WTC11 (cell line): ENCODE measurements around the gene MVD. TPM values are rescaled to one million over a fixed set of nuclear protein-coding genes. Genes with fewer than 3 reads are reported as not detected.

ENCODE experiments used
- ATAC-seq: fragments of 200-7000 bp; cut with Tn5 transposase; 2 replicates; pipeline ENCODE4 v1.10.0; 2021; ENCODE audit warnings: mild to moderate bottlenecking, moderate library complexity
- CTCF ChIA-PET: fragments of 300-600 bp; sonication (Branson Sonifier 250); formaldehyde crosslinking; loops from one replicate; lab custom pipeline; 2021; ENCODE audit warnings: antibody characterized with exemption; lab: Charles Lee
- POLR2A ChIA-PET: fragments of 350-600 bp; sonication (Branson Sonifier 250); formaldehyde crosslinking; loops from one replicate; lab custom pipeline; 2021; ENCODE audit warnings: antibody characterized with exemption; lab: Charles Lee
- DNase-seq: peaks from one replicate; pipeline ENCODE4 v3.0.0; 2021; ENCODE audit warnings: low spot score
- H3K27ac Mint-ChIP-seq: 2 replicates; pipeline ENCODE4 v1.8.0; 2021; ENCODE audit warnings: mixed read lengths
- H3K27me3 Mint-ChIP-seq: 2 replicates; pipeline ENCODE4 v1.8.0; 2021; ENCODE audit warnings: low read depth, mild to moderate bottlenecking, moderate library complexity, mixed read lengths
- H3K36me3 Mint-ChIP-seq: 2 replicates; pipeline ENCODE4 v1.8.0; 2021; ENCODE audit warnings: mixed read lengths
- H3K4me1 Mint-ChIP-seq: 2 replicates; pipeline ENCODE4 v1.8.0; 2022; ENCODE audit warnings: mixed read lengths
- H3K4me3 Mint-ChIP-seq: 2 replicates; pipeline ENCODE4 v1.8.0; 2021; ENCODE audit warnings: mild to moderate bottlenecking, moderate library complexity, mixed read lengths
- H3K9me3 Mint-ChIP-seq: 2 replicates; pipeline ENCODE4 v1.8.0; 2021; ENCODE audit warnings: mixed read lengths
- AR ChIP-seq: fragments of 250-450 bp; sonication (Bioruptor Pico); IDR thresholded peaks from 2 replicates; pipeline ENCODE4 v1.9.0; 2021; ENCODE audit warnings: mild to moderate bottlenecking
- ELF4 ChIP-seq: sonication (generic); formaldehyde crosslinking; IDR thresholded peaks from 2 replicates; pipeline ENCODE4 v1.8.1; 2022; ENCODE audit warnings: low read depth, mild to moderate bottlenecking, moderate library complexity, missing genetic modification reagents
- HMGXB4 ChIP-seq: sonication (generic); formaldehyde crosslinking; IDR thresholded peaks from 2 replicates; pipeline ENCODE4 v1.8.1; 2023; ENCODE audit warnings: mild to moderate bottlenecking, moderate library complexity, missing genetic modification reagents
- JAZF1 ChIP-seq: fragments of 250-450 bp; sonication (Bioruptor Pico); IDR thresholded peaks from 2 replicates; pipeline ENCODE4 v1.9.0; 2021; ENCODE audit warnings: moderate library complexity, mild to moderate bottlenecking, inconsistent platforms
- MAX ChIP-seq: sonication (generic); formaldehyde crosslinking; IDR thresholded peaks from 2 replicates; pipeline ENCODE4 v1.8.0; 2022; ENCODE audit warnings: mild to moderate bottlenecking, missing genetic modification reagents
- NR1H2 ChIP-seq: sonication (generic); formaldehyde crosslinking; IDR thresholded peaks from 2 replicates; pipeline ENCODE4 v1.9.0; 2021; ENCODE audit warnings: mild to moderate bottlenecking, moderate library complexity, missing genetic modification reagents
- NR3C1 ChIP-seq: sonication (generic); formaldehyde crosslinking; conservative IDR thresholded peaks from 2 replicates; pipeline ENCODE4 v1.8.1; 2023; ENCODE audit warnings: low read depth, mild to moderate bottlenecking, missing genetic modification reagents
- PREB ChIP-seq: sonication (generic); formaldehyde crosslinking; IDR thresholded peaks from 2 replicates; pipeline ENCODE4 v1.8.1; 2022; ENCODE audit warnings: mild to moderate bottlenecking, missing genetic modification reagents, moderate library complexity, borderline replicate concordance
- RELA ChIP-seq: sonication (generic); formaldehyde crosslinking; IDR thresholded peaks from 2 replicates; pipeline ENCODE4 v1.8.1; 2022; ENCODE audit warnings: missing genetic modification reagents, mild to moderate bottlenecking, borderline replicate concordance
- TCF7 ChIP-seq: sonication (generic); formaldehyde crosslinking; IDR thresholded peaks from 2 replicates; pipeline ENCODE4 v1.8.0; 2022; ENCODE audit warnings: mild to moderate bottlenecking, low read depth, missing genetic modification reagents, moderate library complexity
- TEAD1 ChIP-seq: sonication (generic); formaldehyde crosslinking; IDR thresholded peaks from 2 replicates; pipeline ENCODE4 v1.8.0; 2022; ENCODE audit warnings: mild to moderate bottlenecking, missing genetic modification reagents
- ZNF281 ChIP-seq: sonication (generic); formaldehyde crosslinking; IDR thresholded peaks from 2 replicates; pipeline ENCODE4 v1.8.0; 2023; ENCODE audit warnings: mild to moderate bottlenecking, missing genetic modification reagents
- total RNA-seq: library from RNA; stranded (reverse); gene quantifications from 3 replicates; pipeline ENCODE4 v1.2.3, GENCODE V29; 2021
- TF ChIP-seq, protein P1 (sequence below): fragments of 250-450 bp; sonication (Bioruptor Pico); IDR thresholded peaks from 2 replicates; pipeline ENCODE4 v1.9.0; 2021; ENCODE audit warnings: moderate library complexity, mild to moderate bottlenecking, inconsistent platforms, borderline replicate concordance

The MVD gene
- total RNA-seq, 1 experiment from 2014 or later, result 113 TPM

- no peak for TF ChIP-seq NR3C1
Measured at GRCh38 chr16:88654363-88655052, 8.4 kb downstream of the MVD start (continued).

DNA sequence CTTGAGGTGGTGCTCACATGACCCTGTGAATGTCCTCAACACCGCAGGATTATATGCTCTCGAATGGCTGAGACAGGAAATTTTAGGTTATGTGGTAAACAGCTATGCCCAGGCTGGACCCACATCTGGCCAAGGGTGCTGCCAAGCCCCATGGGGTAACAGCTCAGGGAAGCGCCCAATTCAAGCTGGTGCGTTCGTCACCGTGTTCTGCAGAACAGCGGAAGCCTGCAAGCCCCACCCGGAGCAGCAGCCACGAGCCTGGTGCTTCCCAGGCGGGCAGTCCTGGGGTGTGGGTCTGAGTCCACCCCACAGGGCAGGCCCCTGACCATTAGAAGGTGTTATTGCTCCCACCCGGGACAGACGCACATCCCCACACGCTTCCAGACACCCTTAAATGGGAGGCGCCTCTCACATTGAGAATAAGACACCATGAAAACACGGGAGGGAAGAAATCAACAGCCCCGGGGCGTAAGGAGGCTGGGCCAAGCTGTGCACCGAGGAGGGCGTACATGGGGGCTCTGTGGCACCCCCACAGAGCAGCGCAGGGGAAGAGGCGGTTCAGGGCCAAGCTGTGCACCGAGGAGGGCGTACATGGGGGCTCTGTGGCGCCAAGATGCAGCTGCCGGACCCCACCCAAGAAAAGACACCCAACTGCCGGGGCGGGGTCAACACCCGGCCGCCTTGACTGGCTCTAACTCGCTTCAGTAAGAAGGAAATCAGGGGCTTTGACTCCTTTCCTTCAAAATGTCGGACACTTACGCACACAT lies 9.1 kb downstream of the MVD start:
- Mint-ChIP-seq H3K27me3 (no peaks in the 10 kb centered on the region), H3K9me3 (no peaks in the 10 kb centered on the region), H3K4me3 (no peak overlapping the region), H3K27ac (no peak overlapping the region; the same call in 1 of the 2 replicates), H3K4me1 (peaks cover 10% of the 10 kb centered on the region), H3K36me3 (peaks cover 11% of the 10 kb centered on the region)
- TF ChIP-seq ELF4 (CRISPR knock-in tag), result no peak
- no peak for TF ChIP-seq HMGXB4
- no peak for TF ChIP-seq TCF7
- TF ChIP-seq, protein P1, sequence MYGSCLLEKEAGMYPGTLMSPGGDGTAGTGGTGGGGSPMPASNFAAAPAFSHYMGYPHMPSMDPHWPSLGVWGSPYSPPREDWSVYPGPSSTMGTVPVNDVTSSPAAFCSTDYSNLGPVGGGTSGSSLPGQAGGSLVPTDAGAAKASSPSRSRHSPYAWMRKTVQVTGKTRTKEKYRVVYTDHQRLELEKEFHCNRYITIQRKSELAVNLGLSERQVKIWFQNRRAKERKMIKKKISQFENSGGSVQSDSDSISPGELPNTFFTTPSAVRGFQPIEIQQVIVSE (CRISPR knock-in tag), result no peak
- no peak for TF ChIP-seq ZNF281
- no peak for TF ChIP-seq JAZF1
- no peak for TF ChIP-seq MAX (CRISPR knock-in tag)
- no peak for TF ChIP-seq NR1H2 (CRISPR knock-in tag)
- no peak for TF ChIP-seq AR
- TF ChIP-seq TEAD1 (CRISPR knock-in tag), result no peak
- no peak for TF ChIP-seq RELA (CRISPR knock-in tag)
- no peak for TF ChIP-seq PREB (CRISPR knock-in tag)
- CTCF ChIA-PET, result interaction anchor here (0.6 to 0.8 kb wide), 2 partner anchors 19 to 94 kb away, joined by 3 to 5 read pairs; no protein-coding TSS in a partner anchor
- DNase-seq (no peak), ATAC-seq (no peak)
- POLR2A ChIA-PET, result no interaction called here
